GM19372 (cell line): ENCODE data around the gene HNRNPA1L2.
"Not testable (repeated sequence)": the region's sequence is repeated elsewhere in the genome, so short reads cannot be mapped to it uniquely, and the experiment has no call there.

Experiments
- ATAC-seq: cut with Tn5 transposase; IDR thresholded peaks from one replicate; pipeline ENCODE4 v1.9.1; 2021; ENCODE audit warnings: mild to moderate bottlenecking, low read depth, moderate library complexity; ENCODE audit not compliant: unreplicated experiment

The HNRNPA1L2 gene

GRCh38 chr13:52644108-52644507 lies 1.9 kb downstream of the HNRNPA1L2 start:
- no peak for ATAC-seq

- ATAC-seq, result no peak
These were observed 4.7 kb downstream of the HNRNPA1L2 start for GRCh38 chr13:52646967-52647366.

GRCh38 chr13:52650731-52651130 lies 8.5 kb downstream of the HNRNPA1L2 start:
- no peak for ATAC-seq

GRCh38 chr13:52651897-52652195 lies 9.6 kb downstream of the HNRNPA1L2 start:
- peak; percentile 2 for ATAC-seq

- peak; percentile 92 for ATAC-seq
These were observed 10.2 kb downstream of the HNRNPA1L2 start, which contains the start of gene SUGT1 for GRCh38 chr13:52652196-52652979. Gene SUGT1, plus strand, starts transcription at chr13:52652836. Its CDS starts 85 bp downstream, at chr13:52652921.

GRCh38 chr13:52652980-52653303 lies 10.7 kb downstream of the HNRNPA1L2 start:
- ATAC-seq, result peak; percentile 33

GRCh38 chr13:52659340-52659739 lies 17.1 kb downstream of the HNRNPA1L2 start:
- ATAC-seq, result no peak

- ATAC-seq, result no peak
These were observed 22.0 kb downstream of the HNRNPA1L2 start for GRCh38 chr13:52664272-52664671.

GRCh38 chr13:52665325-52665724 lies 23.1 kb downstream of the HNRNPA1L2 start:
- no peak for ATAC-seq

- ATAC-seq, result no peak
These were observed 27.4 kb downstream of the HNRNPA1L2 start for GRCh38 chr13:52669677-52670076.

GRCh38 chr13:52670726-52671125 lies 28.5 kb downstream of the HNRNPA1L2 start:
- ATAC-seq, result no peak

- ATAC-seq, result no peak
These were observed 31.2 kb downstream of the HNRNPA1L2 start for GRCh38 chr13:52673465-52673864.

- ATAC-seq, result no peak
These were observed 35.6 kb downstream of the HNRNPA1L2 start for GRCh38 chr13:52677823-52678222.

GRCh38 chr13:52685806-52686205 lies 43.6 kb downstream of the HNRNPA1L2 start:
- not testable (repeated sequence) for ATAC-seq

- no peak for ATAC-seq
These were observed 44.1 kb downstream of the HNRNPA1L2 start for GRCh38 chr13:52686376-52686775.
